Endothelial cell of umbilical vein (primary cell): ENCODE data around the gene MAML3. TPM values are rescaled to one million over a fixed set of nuclear protein-coding genes. Genes with fewer than 3 reads are reported as not detected.

Experiments
- BruUV-seq: library from RNA; stranded (reverse); fragments of 400-500 nt; replicated peaks from 2 replicates; lab custom pipeline; 2021; lab: Mats Ljungman, UMichigan
- CTCF ChIA-PET: fragments of 300-600, 350-600 bp; sonication (Branson Sonifier 250); formaldehyde crosslinking; loops from one replicate; lab custom pipeline; 2021; ENCODE audit warnings: antibody characterized with exemption, inconsistent platforms; lab: Charles Lee
- POLR2A ChIA-PET: fragments of 300-600, 350-600 bp; sonication (Branson Sonifier 250); formaldehyde crosslinking; loops from one replicate; lab custom pipeline; 2021; ENCODE audit warnings: antibody characterized with exemption, inconsistent platforms; lab: Charles Lee
- DNase-seq: peaks from one replicate; pipeline ENCODE4 v3.0.0-alpha.2; 2011; ENCODE audit warnings: low read depth, low spot score
- FAIRE-seq: peaks from 2 replicates; lab custom pipeline; 2011; peaks lifted over from hg19 to GRCh38; lab: Jason Lieb, UNC
- H2AFZ ChIP-seq: 2 replicates; pipeline ENCODE4 v1.6.0; 2012; ENCODE audit warnings: low read depth, low read length, control low read depth, inconsistent platforms
- H3K27ac ChIP-seq: 2 replicates; pipeline ENCODE4 v1.5.1; 2011; ENCODE audit warnings: low read depth, mild to moderate bottlenecking, control low read depth, low read length, moderate library complexity; ENCODE audit not compliant: insufficient read depth
- H3K27me3 ChIP-seq, 2 experiments: 2 replicates each; pipeline versions ENCODE4 v1.6.0 to v1.6.1; 2011; ENCODE audit warnings: low read length in 2 of 2, mixed read lengths in 1 of 2; ENCODE audit not compliant: control insufficient read depth in 2 of 2, insufficient read depth in 2 of 2
- H3K36me3 ChIP-seq, 2 experiments: 2 replicates in 1 of 2; 3 replicates in 1 of 2; pipeline ENCODE4 v1.5.1; 2011; ENCODE audit warnings: low read length in 2 of 2, mild to moderate bottlenecking in 1 of 2, moderate library complexity in 1 of 2; ENCODE audit not compliant: control insufficient read depth in 2 of 2, insufficient read depth in 2 of 2; ENCODE audit errors: extremely low read depth in 1 of 2
- H3K4me1 ChIP-seq: 3 replicates; pipeline ENCODE4 v1.5.1; 2011; ENCODE audit warnings: mild to moderate bottlenecking, low read length; ENCODE audit not compliant: control insufficient read depth, insufficient read depth; ENCODE audit errors: extremely low read depth
- H3K4me2 ChIP-seq: 2 replicates; pipeline ENCODE4 v1.6.1; 2011; ENCODE audit warnings: low read length, control low read depth, mixed read lengths; ENCODE audit not compliant: insufficient read depth
- H3K4me3 ChIP-seq, 3 experiments: fragments of 200-600 bp in 1 of 3; sonication (generic), shearing (Covaris generic) in 1 of 3; replicated peaks in 1 of 3; 2 replicates each; pipeline ENCODE4 v1.5.1; 2011 to 2016; ENCODE audit warnings: control low read depth in 3 of 3, low read length in 3 of 3, mild to moderate bottlenecking in 2 of 3, inconsistent platforms in 1 of 3, low read depth in 1 of 3, moderate library complexity in 1 of 3; ENCODE audit not compliant: insufficient read depth in 1 of 3
- H3K79me2 ChIP-seq: 2 replicates; pipeline ENCODE4 v1.6.0; 2012; ENCODE audit warnings: low read length, inconsistent platforms; ENCODE audit not compliant: control insufficient read depth, insufficient read depth
- H3K9ac ChIP-seq: replicated peaks from 2 replicates; pipeline ENCODE3; 2011; ENCODE audit warnings: low read length, control low read depth; ENCODE audit not compliant: insufficient read depth; ENCODE audit errors: extremely low read depth
- H3K9me1 ChIP-seq: replicated peaks from 3 replicates; pipeline ENCODE4 v1.6.0; 2011; ENCODE audit warnings: mild to moderate bottlenecking, low read length; ENCODE audit not compliant: control insufficient read depth, insufficient read depth; ENCODE audit errors: extremely low read depth
- H3K9me3 ChIP-seq: replicated peaks from 2 replicates; pipeline ENCODE4 v1.5.1; 2012; ENCODE audit warnings: low read length, inconsistent platforms; ENCODE audit not compliant: control insufficient read depth, insufficient read depth
- H4K20me1 ChIP-seq: replicated peaks from 2 replicates; pipeline ENCODE3; 2011; ENCODE audit warnings: mild to moderate bottlenecking, low read length; ENCODE audit not compliant: control insufficient read depth, insufficient read depth; ENCODE audit errors: extremely low read depth
- EZH2 ChIP-seq: IDR thresholded peaks from 2 replicates; pipeline ENCODE4 v1.6.1; 2012; ENCODE audit warnings: borderline replicate concordance, low read depth, mild to moderate bottlenecking, moderate library complexity, low read length, inconsistent platforms; ENCODE audit not compliant: severe bottlenecking
- FOS ChIP-seq: IDR thresholded peaks from 2 replicates; pipeline ENCODE4 v1.6.1; 2011; ENCODE audit warnings: mild to moderate bottlenecking, low read length, moderate library complexity, borderline replicate concordance; ENCODE audit not compliant: insufficient read depth
- GATA2 ChIP-seq: IDR thresholded peaks from 2 replicates; pipeline ENCODE4 v1.7.0; 2011; ENCODE audit warnings: low read depth, mild to moderate bottlenecking, moderate library complexity, mixed read lengths, low read length; ENCODE audit not compliant: insufficient read length, insufficient read depth
- JUN ChIP-seq: IDR thresholded peaks from 2 replicates; pipeline ENCODE4 v1.6.1; 2011; ENCODE audit warnings: borderline replicate concordance, low read depth; ENCODE audit not compliant: insufficient read length, insufficient read depth
- POLR2A ChIP-seq: IDR thresholded peaks from 2 replicates; pipeline ENCODE4 v1.6.1; 2012; ENCODE audit warnings: low read depth, mild to moderate bottlenecking, control low read depth, low read length
- POLR2AphosphoS5 ChIP-seq: IDR thresholded peaks from 2 replicates; pipeline ENCODE4 v1.6.1; 2012; ENCODE audit warnings: low read depth, mild to moderate bottlenecking, control low read depth, low read length, moderate library complexity; ENCODE audit not compliant: insufficient read depth
- dilution Hi-C: fragments of 300-500 bp; cut with MboI; formaldehyde crosslinking; loops from one replicate; pipeline ENCODE4 v1.15.0; 2019; ENCODE audit warnings: low sequenced_read_pairs; ENCODE audit not compliant: extremely low pct_ligation_motif_present
- intact Hi-C: fragments of 100-400 bp; cut with micrococcal nuclease; formaldehyde crosslinking; loops from one replicate; pipeline ENCODE4 v1.10.0; 2022
- polyA plus RNA-seq, 4 experiments: library from polyadenylated mRNA; depleted of rRNA in 3 of 4; stranded (reverse) in 3 of 4; unstranded in 1 of 4; fragments of >200 nt; gene quantifications; 2 replicates each; pipeline versions ENCODE4 v1.2.1 to v1.2.3, GENCODE V29; 2011 to 2012; ENCODE audit warnings: missing spikeins in 1 of 4
- total RNA-seq: library from RNA; stranded (reverse); gene quantifications from 2 replicates; pipeline ENCODE4 v1.2.3, GENCODE V29; 2021
- TF ChIP-seq, protein P1 (sequence below), 2 donors: IDR thresholded peaks; 1 replicate in 1 of 2; 2 replicates in 1 of 2; pipeline ENCODE4 v1.5.1; 2011; ENCODE audit warnings: low read length in 2 of 2, mild to moderate bottlenecking in 2 of 2, moderate library complexity in 2 of 2, control low read depth in 1 of 2, inconsistent platforms in 1 of 2, low read depth in 1 of 2; ENCODE audit not compliant: insufficient read depth in 1 of 2; ENCODE audit errors: extremely low read depth in 1 of 2
- TF ChIP-seq, protein P2 (sequence below): IDR thresholded peaks from 2 replicates; pipeline ENCODE4 v1.6.1; 2011; ENCODE audit not compliant: insufficient read depth, insufficient read length

Gene MAML3
- total and polyA plus RNA-seq, 2 donors (not counting 3 experiments of a cell fraction or from before 2014, with no cell fraction given): 14.0 to 20.3 TPM

DNA sequence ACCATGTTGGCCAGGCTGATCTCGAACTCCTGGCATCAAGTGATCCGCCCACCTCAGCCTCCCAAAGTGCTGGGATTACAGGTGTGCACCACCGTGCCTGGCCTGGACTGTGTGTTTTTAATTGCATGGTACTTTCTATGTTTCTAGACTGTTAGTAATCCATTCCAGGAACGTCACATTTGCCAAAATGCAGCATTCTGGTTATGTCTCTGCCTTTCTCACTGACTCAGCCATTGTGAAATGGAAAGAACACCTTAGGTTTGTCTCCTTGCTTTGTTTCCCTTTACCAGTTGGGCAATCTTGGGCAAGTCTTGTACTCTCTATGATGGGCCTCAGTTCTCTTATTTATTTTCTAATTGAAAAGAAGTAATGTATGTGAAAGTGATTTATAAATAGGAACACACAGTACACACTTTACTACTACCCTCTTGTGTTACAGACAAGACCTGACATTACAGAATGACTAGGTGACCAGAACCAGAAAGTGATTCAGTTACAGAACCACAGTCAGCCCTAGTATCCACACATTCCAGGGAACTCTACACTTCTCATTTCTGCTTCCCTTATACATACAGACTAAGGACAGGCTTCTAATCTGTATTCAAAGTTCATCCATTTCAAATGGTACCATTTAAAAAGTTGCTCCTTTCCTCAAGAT is 301.2 kb downstream of the MAML3 start:
- intact Hi-C loops (no loop called here), dilution Hi-C loops (no loop called here)
- CTCF ChIA-PET: no interaction called here
- Histone ChIP-seq H4K20me1 (no peaks in the 10 kb centered on the region), H3K4me3 (no peak overlapping the region), H3K9me1 (no peaks in the 10 kb centered on the region), H2AFZ (no peak overlapping the region), H3K36me3 (no peaks in the 10 kb centered on the region), H3K27ac (no peak overlapping the region), H3K9ac (no peak overlapping the region), H3K9me3 (no peaks in the 10 kb centered on the region), H3K4me2 (no peak overlapping the region), H3K27me3 (no peaks in the 10 kb centered on the region), H3K79me2 (no peaks in the 10 kb centered on the region), H3K4me1 (peaks cover 5% of the 10 kb centered on the region)
- no TSS peak for BruUV-seq
- no peak for DNase-seq
- POLR2A ChIA-PET: no interaction called here
- TF ChIP-seq, protein P1, sequence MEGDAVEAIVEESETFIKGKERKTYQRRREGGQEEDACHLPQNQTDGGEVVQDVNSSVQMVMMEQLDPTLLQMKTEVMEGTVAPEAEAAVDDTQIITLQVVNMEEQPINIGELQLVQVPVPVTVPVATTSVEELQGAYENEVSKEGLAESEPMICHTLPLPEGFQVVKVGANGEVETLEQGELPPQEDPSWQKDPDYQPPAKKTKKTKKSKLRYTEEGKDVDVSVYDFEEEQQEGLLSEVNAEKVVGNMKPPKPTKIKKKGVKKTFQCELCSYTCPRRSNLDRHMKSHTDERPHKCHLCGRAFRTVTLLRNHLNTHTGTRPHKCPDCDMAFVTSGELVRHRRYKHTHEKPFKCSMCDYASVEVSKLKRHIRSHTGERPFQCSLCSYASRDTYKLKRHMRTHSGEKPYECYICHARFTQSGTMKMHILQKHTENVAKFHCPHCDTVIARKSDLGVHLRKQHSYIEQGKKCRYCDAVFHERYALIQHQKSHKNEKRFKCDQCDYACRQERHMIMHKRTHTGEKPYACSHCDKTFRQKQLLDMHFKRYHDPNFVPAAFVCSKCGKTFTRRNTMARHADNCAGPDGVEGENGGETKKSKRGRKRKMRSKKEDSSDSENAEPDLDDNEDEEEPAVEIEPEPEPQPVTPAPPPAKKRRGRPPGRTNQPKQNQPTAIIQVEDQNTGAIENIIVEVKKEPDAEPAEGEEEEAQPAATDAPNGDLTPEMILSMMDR (IDR thresholded peaks at IDR 0.05; ENCODE audit: extremely low read depth in 1 of 2, insufficient read depth in 1 of 2, low read depth in 1 of 2, low read length in 2 of 2): no peak
- TF ChIP-seq EZH2 (no peak), POLR2A (no peak), FOS (no peak), POLR2AphosphoS5 (no peak), JUN (no peak), GATA2 (no peak)
- TF ChIP-seq, protein P2, sequence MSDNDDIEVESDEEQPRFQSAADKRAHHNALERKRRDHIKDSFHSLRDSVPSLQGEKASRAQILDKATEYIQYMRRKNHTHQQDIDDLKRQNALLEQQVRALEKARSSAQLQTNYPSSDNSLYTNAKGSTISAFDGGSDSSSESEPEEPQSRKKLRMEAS: no peak
- no peak for FAIRE-seq
